HG02938 (cell line): ENCODE results near the gene SLC38A9.
"Not testable (repeated sequence)": the region's sequence is repeated elsewhere in the genome, so short reads cannot be mapped to it uniquely, and the experiment has no call there.

Experiments used
- ATAC-seq: cut with Tn5 transposase; IDR thresholded peaks from one replicate; pipeline ENCODE4 v1.9.1; 2021; ENCODE audit warnings: mild to moderate bottlenecking, moderate library complexity; ENCODE audit not compliant: unreplicated experiment

SLC38A9 gene, protein sequence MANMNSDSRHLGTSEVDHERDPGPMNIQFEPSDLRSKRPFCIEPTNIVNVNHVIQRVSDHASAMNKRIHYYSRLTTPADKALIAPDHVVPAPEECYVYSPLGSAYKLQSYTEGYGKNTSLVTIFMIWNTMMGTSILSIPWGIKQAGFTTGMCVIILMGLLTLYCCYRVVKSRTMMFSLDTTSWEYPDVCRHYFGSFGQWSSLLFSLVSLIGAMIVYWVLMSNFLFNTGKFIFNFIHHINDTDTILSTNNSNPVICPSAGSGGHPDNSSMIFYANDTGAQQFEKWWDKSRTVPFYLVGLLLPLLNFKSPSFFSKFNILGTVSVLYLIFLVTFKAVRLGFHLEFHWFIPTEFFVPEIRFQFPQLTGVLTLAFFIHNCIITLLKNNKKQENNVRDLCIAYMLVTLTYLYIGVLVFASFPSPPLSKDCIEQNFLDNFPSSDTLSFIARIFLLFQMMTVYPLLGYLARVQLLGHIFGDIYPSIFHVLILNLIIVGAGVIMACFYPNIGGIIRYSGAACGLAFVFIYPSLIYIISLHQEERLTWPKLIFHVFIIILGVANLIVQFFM

DNA sequence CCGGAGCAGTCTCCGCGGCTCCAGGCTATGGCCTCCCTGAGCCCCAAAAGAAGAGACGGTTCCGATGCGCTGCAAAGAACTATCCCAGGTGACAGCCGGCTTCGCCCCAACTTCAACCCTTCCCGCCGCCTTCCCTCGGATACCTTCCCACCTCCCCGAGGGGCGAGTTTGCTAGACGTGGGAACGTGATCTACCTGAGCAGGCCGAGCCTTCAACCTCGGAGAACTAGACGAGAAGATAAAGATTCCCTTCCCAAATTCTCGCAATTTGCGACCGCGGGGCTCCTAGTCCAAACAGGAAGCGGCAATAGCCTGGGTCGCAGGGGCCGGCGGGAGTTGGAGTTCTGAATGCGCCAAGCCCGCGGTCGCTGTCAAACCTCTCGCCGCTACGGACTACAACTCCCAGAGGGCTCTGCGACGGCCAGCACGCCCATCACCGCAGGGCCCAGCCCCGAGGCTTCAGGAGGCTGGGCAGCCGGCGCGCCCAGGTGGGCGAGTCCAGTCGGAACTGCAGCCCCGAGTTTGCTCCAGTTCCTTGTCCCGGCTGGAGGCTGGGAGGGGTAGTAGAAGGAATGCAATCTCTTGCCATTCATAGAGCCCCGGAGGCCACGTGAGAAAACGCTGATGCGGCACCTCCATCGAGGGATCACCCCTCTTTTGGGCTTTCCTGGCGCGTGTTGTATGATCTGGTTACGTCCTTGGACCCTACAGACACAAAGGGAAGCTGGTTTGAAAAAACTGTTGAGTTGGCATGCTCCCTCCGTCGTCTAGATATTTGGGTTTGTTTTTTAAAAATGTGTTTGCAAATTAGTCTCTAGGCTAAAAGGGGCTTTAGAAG lies at the start of gene SLC38A9:
Gene SLC38A9 (minus strand): TSS at position 302 of the 837 bp plus-strand sequence. CDS start 14,366 bp downstream, outside the sequence.
- ATAC-seq: peak; percentile 99

- not testable (repeated sequence) for ATAC-seq
These were observed 49.6 kb upstream of the SLC38A9 start for GRCh38 chr5:55761721-55762120.

- ATAC-seq: no peak
These were observed 46.6 kb upstream of the SLC38A9 start for GRCh38 chr5:55758714-55759113.

DNA sequence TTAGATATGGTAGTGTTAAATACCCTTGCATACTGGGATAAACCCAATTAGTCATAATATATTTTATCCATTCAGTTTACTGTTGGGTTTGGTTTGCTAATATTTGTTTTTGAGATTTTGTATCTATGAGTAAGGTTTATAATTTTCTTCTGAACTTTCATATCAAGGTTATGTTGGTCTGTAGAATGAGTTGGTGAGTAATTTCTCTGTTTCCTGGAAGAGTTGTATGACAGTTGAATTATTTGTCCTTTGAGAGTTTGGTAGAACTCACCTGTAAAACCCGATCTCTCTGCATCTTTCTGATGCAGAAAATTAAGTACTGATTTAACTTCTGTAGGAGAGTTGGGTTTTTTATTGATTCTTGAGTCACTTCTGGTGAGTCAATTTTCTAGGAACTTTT lies 46.1 kb upstream of the SLC38A9 start:
- no peak for ATAC-seq

DNA sequence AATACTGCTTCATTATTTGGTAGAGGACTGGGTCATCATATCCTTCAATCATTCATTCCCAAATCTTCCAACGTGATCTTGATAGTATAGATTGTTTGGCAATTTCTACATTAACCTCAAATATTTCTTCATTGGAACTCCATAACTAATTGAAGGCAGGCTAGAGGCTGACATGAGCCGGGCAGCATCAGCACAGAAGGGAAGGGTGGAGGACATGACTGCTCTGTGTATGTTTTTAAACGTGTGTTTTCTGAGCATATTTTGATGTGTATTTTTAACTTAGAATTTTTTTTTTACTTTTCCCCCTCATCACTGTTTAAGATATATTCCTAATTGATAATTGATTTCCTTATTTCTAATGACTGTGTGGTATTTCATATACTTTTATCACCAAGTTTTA lies 38.4 kb upstream of the SLC38A9 start:
- no peak for ATAC-seq

DNA sequence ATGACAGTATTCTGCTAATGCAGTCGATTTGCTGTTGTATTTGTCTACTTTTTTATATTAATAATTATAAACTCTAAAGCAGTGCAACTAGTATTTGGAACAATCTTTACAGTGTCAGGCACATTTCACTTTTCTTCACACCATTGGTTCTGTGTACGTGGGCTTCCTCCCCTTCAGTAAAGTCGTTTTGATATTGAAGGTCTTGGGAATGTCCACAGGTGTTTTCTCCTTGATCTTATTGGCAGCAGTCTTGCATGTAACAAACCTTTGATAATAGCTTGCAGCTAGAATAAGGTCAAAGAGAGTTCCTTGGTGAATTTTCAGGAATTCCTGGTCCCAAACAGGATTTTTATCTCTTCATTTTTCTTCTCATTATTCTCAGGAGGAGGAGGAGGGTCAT lies 37.9 kb upstream of the SLC38A9 start:
- ATAC-seq: no peak

GRCh38 chr5:55749387-55749786 lies 37.3 kb upstream of the SLC38A9 start:
- ATAC-seq: no peak

DNA sequence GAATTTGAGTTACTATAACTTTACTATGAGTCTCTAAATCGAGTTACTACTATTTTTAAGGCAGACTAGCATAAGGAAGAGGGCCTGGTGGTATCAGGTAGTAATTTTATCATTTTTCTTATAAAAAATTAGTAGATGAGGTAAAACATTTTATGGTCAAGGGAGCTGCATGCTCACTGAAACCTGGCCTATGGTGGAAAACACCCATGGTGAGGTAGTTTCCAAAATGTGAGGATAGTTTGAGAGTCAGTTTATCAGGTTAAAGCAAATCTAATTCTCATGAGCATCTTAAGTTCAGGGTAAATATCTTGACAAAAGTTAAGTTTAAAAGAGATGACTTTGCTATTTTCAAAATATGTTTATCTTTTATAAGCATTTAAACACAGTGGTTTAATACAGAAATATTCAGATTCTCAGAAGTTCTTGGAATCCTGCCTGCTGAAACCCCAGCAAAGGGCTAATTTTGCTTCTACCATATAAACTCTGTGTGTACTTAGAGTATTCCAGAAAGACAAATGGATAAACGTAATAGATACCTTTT lies 35.7 kb upstream of the SLC38A9 start:
- no peak for ATAC-seq

- ATAC-seq: no peak
These were observed 30.7 kb upstream of the SLC38A9 start for GRCh38 chr5:55742778-55743177.

DNA sequence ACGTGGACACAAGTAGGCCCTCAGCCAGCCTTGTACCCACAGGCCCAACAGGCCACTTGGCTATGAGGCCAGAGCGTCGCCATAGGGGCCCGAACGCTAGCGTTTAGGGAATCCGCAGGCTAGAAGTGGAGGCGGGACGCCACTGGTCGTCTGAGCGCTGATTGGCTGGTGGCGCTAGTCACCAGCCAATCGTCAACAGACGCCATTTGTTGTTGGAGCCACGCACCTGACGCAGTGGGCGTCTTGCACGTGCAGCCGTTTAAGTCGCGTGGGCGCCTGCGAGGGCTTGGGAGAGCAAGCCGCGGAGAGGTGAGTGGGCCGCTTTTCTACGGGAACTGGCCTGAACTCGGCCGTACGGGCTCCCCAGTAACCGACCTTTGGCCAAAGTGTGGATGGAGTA lies 25.7 kb upstream of the SLC38A9 start, which contains the start of gene DDX4:
Gene DDX4 (plus strand): TSS at position 269 of the 400 bp plus-strand sequence. CDS start 903 bp downstream, outside the sequence.
- no peak for ATAC-seq

DNA sequence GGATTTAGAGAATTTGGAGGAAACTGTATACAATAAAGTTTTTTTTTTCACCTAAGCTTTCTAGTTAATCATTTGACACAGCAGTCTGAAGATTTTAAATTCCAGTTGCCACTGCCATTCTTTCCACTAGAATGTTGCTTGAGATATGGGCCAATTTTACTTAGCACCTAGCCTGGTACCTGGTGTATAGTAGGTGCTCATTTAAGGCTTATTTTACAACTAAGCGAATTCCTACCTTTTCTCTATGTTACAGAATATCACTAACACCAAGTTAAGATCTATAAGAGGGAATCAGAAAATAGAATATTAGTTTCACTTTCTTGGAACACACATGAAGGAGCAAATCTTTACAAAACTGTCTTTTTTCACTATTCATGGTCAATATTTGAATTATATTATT lies 22.5 kb upstream of the SLC38A9 start:
- ATAC-seq: no peak

DNA sequence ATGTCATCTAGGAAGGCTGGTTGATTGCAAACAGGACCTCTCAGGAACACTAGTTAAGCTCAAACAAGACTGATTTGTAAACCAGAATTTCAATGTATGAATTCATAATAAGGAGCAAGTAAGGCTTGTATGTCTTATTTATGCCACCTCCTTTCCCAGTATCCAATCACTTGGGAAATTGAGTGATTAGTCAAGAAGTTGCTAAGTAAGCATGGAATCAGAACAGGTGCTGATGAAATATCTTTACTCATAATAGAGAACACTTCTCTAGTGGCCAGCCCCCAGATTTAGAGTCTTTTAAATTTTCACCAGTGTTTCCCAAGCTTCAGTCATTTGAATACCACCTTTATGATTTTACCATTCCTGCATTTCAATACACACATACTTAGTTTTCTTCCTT lies 20.5 kb upstream of the SLC38A9 start:
- ATAC-seq: no peak

DNA sequence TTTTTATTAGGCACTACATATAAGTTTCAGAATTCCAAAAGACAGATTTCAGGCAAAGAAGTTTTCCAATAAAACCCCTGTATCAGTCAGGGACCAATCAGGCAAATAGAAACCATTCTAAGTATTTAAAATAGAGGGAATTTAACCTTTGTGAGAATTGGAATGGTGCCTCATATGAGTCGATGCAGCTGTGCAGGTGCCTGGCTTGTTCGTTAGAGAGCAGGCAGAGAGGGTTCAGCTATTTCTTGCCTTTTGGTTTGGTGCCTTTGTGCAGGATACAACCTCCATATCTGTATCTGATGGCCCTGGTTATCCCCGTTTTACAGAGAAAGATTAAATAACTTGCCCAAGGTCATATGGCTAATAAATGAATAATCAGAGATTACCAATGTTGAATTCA lies 19.7 kb upstream of the SLC38A9 start:
- no peak for ATAC-seq

DNA sequence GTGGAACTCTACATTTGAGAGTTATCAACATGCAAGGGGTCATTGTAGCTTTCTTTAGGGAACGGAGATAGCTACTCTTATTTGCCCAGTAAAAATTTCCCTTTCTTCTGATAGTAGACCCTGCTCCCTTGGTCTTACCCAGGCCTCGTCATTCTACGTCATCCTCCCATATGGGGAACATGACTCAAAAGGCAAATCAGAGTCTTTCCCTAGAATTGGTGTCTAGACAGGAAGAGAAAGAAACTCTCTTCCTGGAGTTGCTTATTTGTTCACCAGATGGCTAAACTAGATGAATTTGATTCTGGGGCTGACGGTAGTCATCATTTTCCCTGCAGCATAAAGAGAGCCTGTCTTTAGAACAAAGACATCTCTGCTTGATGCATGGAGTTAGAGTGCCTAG lies 12.2 kb upstream of the SLC38A9 start:
- ATAC-seq: no peak

- peak; percentile 51 for ATAC-seq
These were observed 8.1 kb upstream of the SLC38A9 start for GRCh38 chr5:55720188-55720703.

DNA sequence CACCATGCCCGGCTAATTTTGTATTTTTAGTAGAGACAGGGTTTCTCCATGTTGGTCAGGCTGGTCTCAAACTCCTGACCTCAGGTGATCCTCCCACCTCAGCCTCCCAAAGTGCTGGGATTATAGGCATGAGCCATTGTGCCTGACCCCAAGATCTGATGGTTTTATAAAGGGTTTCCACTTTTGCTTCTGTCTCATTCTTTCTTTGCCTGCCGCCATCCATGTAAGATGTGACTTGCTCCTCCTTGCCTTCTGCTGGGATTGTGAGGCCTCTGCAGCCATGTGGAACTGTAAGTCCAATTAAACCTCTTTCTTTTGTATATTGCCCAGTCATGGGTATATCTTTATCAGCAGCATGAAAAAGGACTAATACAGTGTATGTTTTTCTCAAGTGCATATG lies 6.9 kb upstream of the SLC38A9 start:
- ATAC-seq: not testable (repeated sequence)

GRCh38 chr5:55715519-55716078 lies 3.5 kb upstream of the SLC38A9 start:
- ATAC-seq: no peak

GRCh38 chr5:55714749-55715148 lies 2.6 kb upstream of the SLC38A9 start:
- no peak for ATAC-seq

DNA sequence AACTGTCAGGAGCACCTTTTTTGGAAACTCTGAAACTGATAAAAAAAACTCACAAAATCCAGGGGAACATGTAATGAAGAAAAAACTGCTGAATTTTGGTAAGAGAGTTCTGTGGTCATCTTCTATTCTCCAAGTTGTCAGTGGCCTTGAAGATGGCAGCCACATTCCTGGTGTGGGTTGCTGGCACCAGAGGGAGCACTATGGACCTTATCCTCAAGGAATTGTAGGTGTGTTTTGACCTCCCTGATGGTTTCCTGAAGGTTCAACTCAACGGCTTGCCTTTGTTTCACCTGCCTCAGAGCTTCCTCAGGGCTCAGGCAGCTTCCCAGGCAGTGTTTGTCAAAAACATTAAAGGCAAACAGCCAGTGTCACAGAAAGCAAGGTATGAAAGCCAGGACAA lies 2.2 kb upstream of the SLC38A9 start:
- ATAC-seq: no peak

- ATAC-seq: no peak
These were observed 1.7 kb upstream of the SLC38A9 start for GRCh38 chr5:55713871-55714270.
